H7 (cell line): ENCODE results near the gene POR. TPM values are rescaled to one million over a fixed set of nuclear protein-coding genes. Genes with fewer than 3 reads are reported as not detected.
A peak's percentile ranks its signal among the peaks of the same experiment; 100 is the strongest.

Experiments used
- DNase-seq: peaks from one replicate; pipeline ENCODE4 v3.0.0; 2012
- H3K27me3 ChIP-seq: 2 replicates; pipeline ENCODE4 v1.6.0; 2011; ENCODE audit warnings: mild to moderate bottlenecking, low read length; ENCODE audit not compliant: control insufficient read depth, insufficient read depth
- H3K36me3 ChIP-seq: replicated peaks from 2 replicates; pipeline ENCODE4 v1.5.1; 2011; ENCODE audit warnings: low read length; ENCODE audit not compliant: control insufficient read depth, insufficient read depth
- H3K4me3 ChIP-seq: 2 replicates; pipeline ENCODE4 v1.5.1; 2011; ENCODE audit warnings: low read depth, mild to moderate bottlenecking, control low read depth, low read length, moderate library complexity; ENCODE audit not compliant: insufficient read depth
- total RNA-seq: library from RNA; depleted of rRNA; stranded (reverse); fragments of >200 nt; shearing (Covaris generic); gene quantifications from 2 replicates; pipeline ENCODE4 v1.2.3, GENCODE V29; 2014

Gene POR
- total RNA-seq, 1 experiment from 2014 or later = 120 TPM

DNA sequence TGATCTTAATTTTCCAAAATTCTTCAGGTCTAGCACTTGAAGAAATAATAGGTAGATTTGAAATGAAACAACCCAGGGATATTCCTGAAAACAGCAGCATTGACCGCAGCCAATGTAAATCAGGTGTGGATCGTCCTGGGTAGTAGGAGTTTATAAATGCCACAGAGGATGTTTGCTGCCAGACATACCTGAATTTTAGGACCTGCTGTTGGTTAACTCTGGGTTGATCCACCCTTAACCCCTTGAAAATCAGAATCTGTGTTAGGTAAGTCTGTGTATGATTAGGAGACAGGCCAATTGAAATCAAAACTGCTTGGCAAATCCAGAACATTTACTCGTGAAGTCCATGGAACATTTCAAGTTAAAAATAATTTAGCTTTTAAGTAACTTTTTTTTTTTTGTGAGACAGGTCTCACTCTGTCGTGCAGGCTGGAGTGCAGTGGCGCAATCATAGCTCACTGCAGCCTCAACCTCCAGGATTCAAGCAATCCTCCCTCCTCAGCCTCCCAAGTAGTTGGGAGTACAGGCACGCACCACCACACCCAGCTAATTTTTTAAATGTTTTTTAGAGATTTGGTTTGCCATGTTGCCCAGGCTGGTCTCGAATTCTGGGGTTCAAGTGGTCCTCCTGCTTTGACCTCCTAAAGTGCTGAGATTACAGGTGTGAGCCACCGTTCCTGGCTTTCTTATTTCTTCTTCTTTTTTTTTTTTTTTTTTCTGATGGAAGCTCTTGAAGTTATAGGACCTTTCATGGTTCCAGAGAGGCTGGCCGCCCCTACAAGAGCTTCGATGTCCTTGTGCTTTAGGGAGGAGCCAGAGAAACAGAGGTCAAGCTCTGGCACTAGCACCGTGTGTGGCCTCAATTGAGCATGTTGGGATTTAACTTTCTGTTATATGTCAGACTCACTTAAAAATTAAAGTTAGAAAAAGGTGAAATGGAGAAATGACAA lies 2.0 kb downstream of the POR start:
- Histone ChIP-seq H3K36me3 (no peaks in the 10 kb centered on the region), H3K4me3 (no peak overlapping the region), H3K27me3 (no peaks in the 10 kb centered on the region)
- peak; percentile 8 for DNase-seq

DNA sequence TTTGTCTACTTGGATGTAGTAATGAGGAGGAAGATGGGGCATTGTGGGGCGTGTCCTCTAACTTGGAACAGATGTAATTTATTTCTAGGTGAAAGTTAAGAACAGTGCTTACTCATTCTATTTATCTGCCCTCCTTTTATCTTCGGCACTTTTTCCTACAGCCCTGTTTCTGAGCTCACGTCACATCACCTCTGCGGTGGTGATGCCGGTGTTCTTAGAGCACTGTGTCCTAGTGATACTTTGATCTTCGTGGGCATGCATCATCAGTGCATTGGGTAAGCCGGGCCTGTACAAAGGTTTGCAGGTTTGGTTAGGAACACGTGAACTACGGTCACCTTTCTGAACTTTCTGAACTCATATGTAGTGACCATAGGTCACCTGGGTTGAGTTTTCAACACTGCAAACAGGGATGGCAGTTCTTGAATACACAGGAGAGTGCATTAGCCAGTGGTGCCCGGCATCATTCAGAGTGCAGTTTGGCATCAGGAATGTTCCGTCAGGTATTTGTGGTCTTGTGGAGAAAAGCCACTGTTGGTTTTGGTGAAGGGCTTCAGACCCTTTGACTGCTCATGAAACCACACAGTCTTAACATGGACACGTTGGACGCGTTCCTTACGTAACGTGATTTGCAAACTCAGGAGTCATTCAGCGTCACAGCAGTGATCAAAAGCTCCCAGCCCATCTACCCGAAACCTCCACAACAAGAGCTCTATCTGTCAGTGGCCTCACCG lies 5.6 kb downstream of the POR start:
- no peak for DNase-seq
- Histone ChIP-seq H3K36me3 (no peaks in the 10 kb centered on the region), H3K4me3 (no peak overlapping the region), H3K27me3 (no peaks in the 10 kb centered on the region)

DNA sequence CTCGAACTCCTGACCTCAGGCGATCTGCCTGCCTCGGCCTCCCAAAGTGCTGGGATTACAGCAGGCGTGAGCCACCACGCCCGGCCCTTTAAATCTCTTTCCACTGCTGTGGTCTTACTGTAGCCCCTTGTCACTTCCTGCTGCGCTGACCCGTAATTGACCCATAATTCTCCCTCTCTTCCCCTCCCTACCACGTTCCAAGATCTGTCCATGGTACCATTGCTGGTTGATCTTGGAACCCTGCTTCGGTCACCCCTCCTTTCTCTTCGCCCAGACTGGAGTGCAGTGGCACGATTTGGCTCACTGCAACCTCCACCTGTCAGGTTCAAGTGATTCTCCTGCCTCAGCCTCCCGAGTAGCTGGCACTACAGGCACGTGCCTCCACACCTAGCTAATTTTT lies 6.5 kb downstream of the POR start:
- no peaks in the 10 kb centered on the region for H3K36me3 ChIP-seq
- H3K27me3 ChIP-seq = no peaks in the 10 kb centered on the region
- DNase-seq = no peak
- no peak overlapping the region for H3K4me3 ChIP-seq

DNA sequence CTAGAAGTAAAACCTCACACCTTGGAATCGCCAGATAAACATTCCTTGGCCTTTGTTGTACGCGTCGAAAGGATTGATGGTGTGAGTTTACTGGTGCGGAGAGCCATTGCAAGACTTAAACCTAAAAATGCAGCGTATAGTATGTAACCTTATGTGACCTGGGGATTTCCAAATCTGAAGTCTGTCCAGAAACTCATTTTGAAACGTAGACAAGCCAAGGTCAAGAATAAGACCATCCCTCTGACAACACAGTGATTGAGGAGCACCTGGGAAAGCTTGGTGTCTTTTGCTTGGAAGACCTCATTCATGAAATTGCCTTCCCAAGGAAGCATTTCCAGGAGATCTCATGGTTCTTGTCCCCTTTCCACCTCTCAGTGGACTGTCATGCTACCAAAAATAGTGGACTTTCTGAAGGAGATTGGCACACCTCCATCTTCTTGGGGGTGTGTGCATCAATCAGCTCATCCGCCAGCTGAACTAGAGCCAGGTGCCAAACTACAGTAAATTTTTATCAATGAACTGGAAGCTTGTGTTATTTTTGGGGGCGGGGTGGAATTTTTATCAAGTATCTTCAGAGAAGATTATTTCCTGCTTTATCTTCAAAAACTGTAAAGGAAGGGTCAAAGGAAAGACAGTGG lies 8.1 kb downstream of the POR start:
- no peaks in the 10 kb centered on the region for H3K36me3 ChIP-seq
- H3K27me3 ChIP-seq = no peaks in the 10 kb centered on the region
- no peak overlapping the region for H3K4me3 ChIP-seq
- no peak for DNase-seq

DNA sequence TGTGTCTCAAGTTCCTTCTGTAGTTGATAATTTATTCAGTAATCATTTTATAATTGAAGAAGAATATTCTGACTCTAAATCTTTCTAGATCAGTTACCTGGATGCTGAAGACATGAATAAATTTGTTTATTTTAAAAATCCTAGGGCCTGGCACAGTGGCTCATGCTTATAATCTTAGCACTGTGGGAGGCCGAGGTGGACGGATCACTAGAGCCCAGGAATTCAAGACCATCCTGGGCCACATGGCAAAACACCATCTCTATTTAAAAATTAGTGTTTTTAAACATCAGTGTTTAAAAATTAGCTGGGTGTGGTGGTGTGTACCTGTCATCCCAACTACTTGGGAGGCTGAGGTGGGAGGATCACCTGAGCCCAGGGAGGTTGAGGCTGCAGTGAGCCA lies 9.3 kb downstream of the POR start:
- H3K27me3 ChIP-seq = no peaks in the 10 kb centered on the region
- peaks cover 4% of the 10 kb centered on the region for H3K36me3 ChIP-seq
- no peak for DNase-seq
- no peak overlapping the region for H3K4me3 ChIP-seq

DNA sequence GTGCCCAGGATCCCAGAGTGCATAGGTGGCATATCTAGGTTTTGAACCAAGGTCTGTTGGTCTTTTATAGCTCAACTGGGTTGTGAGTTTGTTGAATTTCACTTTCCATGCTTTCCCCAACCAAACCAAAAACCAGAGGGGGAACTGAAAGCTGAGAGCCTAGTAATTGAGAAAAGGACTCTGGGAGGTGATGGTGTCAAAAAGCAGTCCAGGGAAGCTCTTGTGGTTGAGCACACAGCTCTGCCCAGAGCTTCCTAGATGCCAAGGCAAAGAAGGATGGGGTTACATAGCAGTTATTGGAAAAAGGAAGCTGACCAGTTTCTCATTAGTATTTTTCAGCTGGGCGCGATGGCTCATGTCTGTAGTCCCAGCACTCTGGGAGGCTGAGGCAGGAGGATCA lies 9.9 kb downstream of the POR start:
- Histone ChIP-seq H3K4me3 (no peak overlapping the region), H3K36me3 (peaks cover 4% of the 10 kb centered on the region), H3K27me3 (no peaks in the 10 kb centered on the region)
- DNase-seq = no peak

DNA sequence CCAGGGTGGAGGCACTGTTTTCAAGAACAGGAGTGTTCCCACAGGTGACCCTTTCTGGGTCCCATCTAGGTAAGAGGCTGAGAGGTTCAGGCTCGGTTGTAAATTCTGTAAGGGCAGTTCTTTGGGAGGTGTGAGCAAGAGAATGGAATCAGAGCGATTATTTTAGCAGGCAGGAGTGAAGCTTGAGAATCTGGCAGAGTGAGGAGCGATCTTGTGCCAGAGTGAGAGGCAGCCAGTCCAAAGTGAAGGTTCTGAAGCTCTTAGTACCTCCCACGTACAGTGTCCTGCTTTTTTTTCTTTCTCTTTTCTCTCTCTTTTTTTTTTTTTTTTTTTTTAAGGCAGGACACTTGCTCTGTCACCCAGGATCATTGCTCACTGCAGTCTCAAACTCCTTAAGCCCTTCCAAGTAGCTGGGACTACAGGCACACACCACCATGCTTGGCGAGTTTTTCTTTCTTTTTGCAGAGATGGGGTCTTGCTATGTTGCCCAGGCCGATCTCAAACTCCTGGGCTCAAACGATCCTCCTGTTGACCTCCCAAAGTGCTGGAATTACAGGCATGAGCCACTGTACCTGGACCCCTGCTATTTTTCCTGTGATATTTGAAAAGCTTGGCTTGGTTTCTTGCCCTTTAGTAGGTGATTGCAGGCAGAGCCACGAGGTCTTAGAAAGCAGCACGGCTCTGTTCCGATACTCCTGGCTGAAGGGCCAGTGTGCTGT lies 10.9 kb downstream of the POR start:
- DNase-seq = no peak
- Histone ChIP-seq H3K4me3 (no peak overlapping the region), H3K27me3 (no peaks in the 10 kb centered on the region), H3K36me3 (peaks cover 4% of the 10 kb centered on the region)

DNA sequence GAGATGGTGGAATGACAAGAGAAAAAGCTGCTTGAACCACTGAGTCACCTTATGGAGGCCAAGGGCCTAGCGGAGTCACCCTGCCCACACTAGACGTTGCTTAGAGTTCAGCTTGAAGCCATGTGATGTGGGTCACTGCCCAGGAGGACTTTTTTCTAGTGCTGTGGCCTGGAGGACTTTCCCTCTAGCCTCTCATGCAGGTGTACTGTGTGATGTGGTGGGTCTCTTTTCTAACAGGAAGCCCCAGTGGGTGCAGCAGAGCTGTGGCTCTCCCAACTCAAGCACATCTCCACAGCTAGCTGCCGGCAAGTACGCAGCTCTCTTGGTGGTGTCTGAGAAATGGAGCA lies 13.6 kb downstream of the POR start:
- Histone ChIP-seq H3K36me3 (peaks cover 4% of the 10 kb centered on the region), H3K4me3 (no peak overlapping the region), H3K27me3 (no peaks in the 10 kb centered on the region)
- no peak for DNase-seq

DNA sequence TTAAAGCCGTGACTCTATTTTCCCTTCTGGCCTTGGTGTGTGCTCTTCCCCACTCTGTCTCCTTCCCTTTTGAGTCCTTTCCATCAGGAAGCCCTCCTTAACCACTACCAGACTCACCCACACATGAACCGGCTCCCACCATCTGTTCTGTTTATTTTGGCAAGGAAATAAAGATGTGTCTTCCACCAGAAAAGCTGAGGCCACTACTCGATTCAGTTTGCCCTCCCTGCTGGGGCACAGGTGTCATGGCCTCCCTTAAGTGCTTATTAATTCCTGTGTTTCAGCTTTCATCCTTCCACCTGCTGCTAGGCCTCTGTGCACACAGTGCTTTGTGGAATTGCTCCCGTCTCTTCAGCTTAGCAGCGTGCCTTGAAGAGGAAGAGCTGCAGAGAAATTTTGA lies 16.7 kb downstream of the POR start:
- no peak for DNase-seq

DNA sequence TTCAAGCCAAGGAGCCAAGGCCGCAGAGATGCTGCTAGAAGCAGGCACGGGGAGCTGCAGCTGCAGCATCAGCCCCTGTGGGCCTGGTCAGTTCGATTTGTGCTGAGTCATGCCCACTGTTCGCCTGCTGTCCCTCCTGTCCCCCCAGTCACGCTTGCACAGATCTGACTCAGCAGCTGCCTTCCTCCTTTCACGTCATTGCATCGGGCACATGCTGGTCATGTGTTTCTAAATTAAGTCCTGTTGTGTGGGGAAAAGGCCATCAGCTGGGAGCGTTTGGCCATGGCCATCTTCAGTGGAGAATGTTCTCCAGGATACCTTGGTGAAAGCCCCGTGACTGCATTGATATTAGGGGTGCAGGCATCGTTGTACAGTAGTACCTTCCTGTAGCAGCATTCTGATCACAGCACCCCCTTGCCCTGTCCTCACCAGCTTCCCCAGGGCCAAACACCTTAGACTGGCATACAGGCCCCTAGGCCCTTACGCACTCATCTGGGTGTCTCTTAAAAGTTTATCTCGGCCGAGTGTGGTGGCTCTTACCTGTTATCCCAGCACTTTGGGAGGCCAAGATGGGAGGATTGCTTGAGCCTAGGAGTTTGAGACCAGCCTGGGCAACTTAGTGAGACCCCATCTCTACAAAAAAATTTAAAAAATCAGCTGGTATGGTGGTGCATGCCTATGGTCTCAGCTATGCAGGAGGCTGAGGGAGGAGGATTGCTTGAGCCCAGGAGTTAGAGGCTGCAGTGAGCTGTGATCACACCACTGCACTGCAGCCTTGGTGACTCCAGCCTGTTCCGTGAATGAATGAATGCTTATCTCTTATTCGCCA lies 23.2 kb downstream of the POR start:
- Histone ChIP-seq H3K27me3 (no peaks in the 10 kb centered on the region), H3K36me3 (peaks cover 3% of the 10 kb centered on the region; the same call in 1 of the 2 replicates), H3K4me3 (no peak overlapping the region)
- no peak for DNase-seq

More for the DNA sequence above, 16.7 kb downstream of the POR start:
- no peaks in the 10 kb centered on the region for H3K27me3 ChIP-seq
- peaks cover 4% of the 10 kb centered on the region for H3K36me3 ChIP-seq
- no peak overlapping the region for H3K4me3 ChIP-seq

DNA sequence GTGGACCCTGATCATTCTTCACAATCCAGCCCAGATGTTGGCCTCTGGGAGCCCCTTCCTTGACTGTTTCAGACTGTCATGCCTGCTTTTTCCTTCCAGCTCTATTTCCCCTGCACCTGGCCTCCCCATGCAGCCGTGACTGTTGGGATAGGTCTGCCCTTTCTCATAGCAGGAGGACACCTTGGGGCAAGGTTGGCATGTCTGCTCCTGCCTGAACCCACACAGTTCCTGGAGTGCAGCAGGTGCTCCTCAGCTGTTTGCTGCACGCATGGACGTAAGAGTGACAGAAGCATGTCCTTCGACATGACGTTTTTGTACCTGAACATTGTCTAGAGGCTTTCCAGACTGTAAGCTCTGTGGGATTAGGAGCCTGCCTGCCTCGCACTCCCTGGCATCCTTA lies 24.0 kb downstream of the POR start:
- H3K36me3 ChIP-seq = peaks cover 3% of the 10 kb centered on the region; the same call in 1 of the 2 replicates
- no peak overlapping the region for H3K4me3 ChIP-seq
- H3K27me3 ChIP-seq = no peaks in the 10 kb centered on the region
- DNase-seq = no peak

DNA sequence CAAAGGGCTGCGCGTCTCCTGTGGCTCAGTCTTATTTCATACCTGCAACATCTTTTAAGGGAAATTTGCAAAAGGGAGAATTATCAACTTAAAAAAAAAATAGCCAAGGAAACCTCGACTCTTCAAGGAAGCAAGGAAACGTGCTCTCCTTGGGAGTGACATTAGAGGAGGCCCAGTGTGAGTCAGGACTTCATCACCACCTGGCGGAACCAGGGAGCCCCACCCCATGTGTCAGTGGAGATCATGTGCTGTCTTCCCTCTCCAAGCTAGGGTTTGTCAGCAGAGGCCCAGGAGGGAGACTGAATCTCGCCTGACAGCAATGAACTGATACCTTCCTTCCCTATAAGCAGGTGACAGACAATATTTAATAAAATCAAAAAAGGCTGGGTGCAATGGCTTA lies 28.9 kb downstream of the POR start:
- Histone ChIP-seq H3K36me3 (peaks cover 6% of the 10 kb centered on the region), H3K4me3 (no peak overlapping the region), H3K27me3 (no peaks in the 10 kb centered on the region)
- no peak for DNase-seq

DNA sequence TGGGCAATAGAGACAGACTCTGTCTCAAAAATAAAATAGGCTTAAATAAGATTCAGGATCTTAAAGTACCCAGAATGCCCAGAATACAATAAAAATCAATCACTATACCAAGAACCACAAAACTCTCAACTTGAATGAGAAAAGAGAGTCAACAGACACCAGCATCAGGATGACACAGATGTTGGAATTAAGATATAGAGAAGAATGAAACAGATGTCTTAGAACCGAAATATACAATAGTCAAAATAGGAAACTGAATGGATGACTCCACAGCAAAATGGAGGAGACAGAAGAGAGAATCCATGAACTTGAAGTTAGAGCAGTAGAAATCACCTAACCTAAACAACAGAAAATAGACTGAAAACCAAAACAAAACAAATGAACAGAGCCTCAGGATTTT lies 29.6 kb downstream of the POR start:
- Histone ChIP-seq H3K27me3 (no peaks in the 10 kb centered on the region), H3K36me3 (peaks cover 5% of the 10 kb centered on the region), H3K4me3 (no peak overlapping the region)
- DNase-seq = no peak
